ENCODE data around the gene NEK1. TPM values are rescaled to one million over a fixed set of nuclear protein-coding genes. Genes with fewer than 3 reads are reported as not detected.

NEK1 gene
- total and polyA plus RNA-seq, 2 experiments from 2014 or later = 9.3 to 19.5 TPM

DNA sequence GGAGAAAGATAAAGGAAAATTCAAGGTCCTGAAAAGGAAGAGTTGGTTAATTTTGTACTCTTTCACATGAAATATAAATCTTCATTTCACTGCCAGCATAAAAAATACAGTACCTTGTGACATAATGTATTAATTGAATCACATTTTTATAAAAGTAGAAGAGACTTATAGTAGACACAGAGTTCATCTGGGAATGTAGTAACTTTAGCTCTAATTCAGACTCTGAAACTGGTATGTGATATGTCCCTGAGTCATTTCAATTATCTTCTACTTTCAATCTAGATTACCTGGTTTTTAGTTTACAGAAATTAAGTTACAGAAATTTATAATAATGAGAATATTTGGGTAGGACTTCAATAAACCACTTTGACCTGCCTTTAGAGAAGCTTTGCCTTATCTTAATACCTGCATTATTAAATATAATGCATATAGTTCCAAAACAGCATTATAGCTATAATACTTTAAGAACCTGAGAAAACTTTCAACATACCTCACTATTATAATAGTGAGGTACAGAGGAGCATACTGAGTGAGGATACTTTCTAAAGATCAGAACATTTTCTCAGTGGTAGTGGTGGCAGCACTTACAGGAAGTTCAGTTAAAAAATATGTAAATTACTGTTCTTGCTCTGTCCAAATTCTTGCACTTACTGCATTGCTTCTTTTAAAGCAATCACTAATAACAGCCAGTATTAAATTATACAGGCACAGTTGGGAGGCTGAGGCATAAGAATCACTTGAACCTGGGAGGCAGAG is 11.2 kb downstream of the NEK1 start:
- TF ChIP-seq, protein P1, sequence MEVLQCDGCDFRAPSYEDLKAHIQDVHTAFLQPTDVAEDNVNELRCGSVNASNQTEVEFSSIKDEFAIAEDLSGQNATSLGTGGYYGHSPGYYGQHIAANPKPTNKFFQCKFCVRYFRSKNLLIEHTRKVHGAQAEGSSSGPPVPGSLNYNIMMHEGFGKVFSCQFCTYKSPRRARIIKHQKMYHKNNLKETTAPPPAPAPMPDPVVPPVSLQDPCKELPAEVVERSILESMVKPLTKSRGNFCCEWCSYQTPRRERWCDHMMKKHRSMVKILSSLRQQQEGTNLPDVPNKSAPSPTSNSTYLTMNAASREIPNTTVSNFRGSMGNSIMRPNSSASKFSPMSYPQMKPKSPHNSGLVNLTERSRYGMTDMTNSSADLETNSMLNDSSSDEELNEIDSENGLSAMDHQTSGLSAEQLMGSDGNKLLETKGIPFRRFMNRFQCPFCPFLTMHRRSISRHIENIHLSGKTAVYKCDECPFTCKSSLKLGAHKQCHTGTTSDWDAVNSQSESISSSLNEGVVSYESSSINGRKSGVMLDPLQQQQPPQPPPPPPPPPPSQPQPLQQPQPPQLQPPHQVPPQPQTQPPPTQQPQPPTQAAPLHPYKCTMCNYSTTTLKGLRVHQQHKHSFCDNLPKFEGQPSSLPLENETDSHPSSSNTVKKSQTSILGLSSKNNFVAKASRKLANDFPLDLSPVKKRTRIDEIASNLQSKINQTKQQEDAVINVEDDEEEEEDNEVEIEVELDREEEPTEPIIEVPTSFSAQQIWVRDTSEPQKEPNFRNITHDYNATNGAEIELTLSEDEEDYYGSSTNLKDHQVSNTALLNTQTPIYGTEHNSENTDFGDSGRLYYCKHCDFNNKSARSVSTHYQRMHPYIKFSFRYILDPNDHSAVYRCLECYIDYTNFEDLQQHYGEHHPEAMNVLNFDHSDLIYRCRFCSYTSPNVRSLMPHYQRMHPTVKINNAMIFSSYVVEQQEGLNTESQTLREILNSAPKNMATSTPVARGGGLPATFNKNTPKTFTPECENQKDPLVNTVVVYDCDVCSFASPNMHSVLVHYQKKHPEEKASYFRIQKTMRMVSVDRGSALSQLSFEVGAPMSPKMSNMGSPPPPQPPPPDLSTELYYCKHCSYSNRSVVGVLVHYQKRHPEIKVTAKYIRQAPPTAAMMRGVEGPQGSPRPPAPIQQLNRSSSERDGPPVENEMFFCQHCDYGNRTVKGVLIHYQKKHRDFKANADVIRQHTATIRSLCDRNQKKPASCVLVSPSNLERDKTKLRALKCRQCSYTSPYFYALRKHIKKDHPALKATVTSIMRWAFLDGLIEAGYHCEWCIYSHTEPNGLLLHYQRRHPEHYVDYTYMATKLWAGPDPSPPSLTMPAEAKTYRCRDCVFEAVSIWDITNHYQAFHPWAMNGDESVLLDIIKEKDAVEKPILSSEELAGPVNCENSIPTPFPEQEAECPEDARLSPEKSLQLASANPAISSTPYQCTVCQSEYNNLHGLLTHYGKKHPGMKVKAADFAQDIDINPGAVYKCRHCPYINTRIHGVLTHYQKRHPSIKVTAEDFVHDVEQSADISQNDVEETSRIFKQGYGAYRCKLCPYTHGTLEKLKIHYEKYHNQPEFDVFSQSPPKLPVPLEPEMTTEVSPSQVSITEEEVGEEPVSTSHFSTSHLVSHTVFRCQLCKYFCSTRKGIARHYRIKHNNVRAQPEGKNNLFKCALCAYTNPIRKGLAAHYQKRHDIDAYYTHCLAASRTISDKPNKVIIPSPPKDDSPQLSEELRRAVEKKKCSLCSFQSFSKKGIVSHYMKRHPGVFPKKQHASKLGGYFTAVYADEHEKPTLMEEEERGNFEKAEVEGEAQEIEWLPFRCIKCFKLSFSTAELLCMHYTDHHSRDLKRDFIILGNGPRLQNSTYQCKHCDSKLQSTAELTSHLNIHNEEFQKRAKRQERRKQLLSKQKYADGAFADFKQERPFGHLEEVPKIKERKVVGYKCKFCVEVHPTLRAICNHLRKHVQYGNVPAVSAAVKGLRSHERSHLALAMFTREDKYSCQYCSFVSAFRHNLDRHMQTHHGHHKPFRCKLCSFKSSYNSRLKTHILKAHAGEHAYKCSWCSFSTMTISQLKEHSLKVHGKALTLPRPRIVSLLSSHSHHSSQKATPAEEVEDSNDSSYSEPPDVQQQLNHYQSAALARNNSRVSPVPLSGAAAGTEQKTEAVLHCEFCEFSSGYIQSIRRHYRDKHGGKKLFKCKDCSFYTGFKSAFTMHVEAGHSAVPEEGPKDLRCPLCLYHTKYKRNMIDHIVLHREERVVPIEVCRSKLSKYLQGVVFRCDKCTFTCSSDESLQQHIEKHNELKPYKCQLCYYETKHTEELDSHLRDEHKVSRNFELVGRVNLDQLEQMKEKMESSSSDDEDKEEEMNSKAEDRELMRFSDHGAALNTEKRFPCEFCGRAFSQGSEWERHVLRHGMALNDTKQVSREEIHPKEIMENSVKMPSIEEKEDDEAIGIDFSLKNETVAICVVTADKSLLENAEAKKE (CRISPR knock-in tag; IDR thresholded peaks at IDR 0.05) = no peak
- TF ChIP-seq ZNF331 (CRISPR knock-in tag; IDR thresholded peaks at IDR 0.05; ENCODE audit: low read depth) (no peak), POLR2AphosphoS5 (IDR thresholded peaks at IDR 0.05; ENCODE audit: low read depth) (no peak), ZNF114 (CRISPR knock-in tag; IDR thresholded peaks at IDR 0.05) (no peak), NANOG (IDR thresholded peaks at IDR 0.05; ENCODE audit: borderline replicate concordance) (no peak), JUNB (IDR thresholded peaks at IDR 0.05; ENCODE audit: unreplicated experiment) (no peak), STAT1 (IDR thresholded peaks at IDR 0.05; ENCODE audit: unreplicated experiment) (no peak), EZH2 (IDR thresholded peaks at IDR 0.05; ENCODE audit: low read depth, unreplicated experiment) (no peak), EZH2phosphoT487 (IDR thresholded peaks at IDR 0.05; ENCODE audit: unreplicated experiment) (no peak), CREB1 (CRISPR knock-in tag; IDR thresholded peaks at IDR 0.05; ENCODE audit: low read depth) (no peak)
- TF ChIP-seq, protein P2, sequence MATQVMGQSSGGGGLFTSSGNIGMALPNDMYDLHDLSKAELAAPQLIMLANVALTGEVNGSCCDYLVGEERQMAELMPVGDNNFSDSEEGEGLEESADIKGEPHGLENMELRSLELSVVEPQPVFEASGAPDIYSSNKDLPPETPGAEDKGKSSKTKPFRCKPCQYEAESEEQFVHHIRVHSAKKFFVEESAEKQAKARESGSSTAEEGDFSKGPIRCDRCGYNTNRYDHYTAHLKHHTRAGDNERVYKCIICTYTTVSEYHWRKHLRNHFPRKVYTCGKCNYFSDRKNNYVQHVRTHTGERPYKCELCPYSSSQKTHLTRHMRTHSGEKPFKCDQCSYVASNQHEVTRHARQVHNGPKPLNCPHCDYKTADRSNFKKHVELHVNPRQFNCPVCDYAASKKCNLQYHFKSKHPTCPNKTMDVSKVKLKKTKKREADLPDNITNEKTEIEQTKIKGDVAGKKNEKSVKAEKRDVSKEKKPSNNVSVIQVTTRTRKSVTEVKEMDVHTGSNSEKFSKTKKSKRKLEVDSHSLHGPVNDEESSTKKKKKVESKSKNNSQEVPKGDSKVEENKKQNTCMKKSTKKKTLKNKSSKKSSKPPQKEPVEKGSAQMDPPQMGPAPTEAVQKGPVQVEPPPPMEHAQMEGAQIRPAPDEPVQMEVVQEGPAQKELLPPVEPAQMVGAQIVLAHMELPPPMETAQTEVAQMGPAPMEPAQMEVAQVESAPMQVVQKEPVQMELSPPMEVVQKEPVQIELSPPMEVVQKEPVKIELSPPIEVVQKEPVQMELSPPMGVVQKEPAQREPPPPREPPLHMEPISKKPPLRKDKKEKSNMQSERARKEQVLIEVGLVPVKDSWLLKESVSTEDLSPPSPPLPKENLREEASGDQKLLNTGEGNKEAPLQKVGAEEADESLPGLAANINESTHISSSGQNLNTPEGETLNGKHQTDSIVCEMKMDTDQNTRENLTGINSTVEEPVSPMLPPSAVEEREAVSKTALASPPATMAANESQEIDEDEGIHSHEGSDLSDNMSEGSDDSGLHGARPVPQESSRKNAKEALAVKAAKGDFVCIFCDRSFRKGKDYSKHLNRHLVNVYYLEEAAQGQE (IDR thresholded peaks at IDR 0.05; ENCODE audit: unreplicated experiment) = no peak
- TF ChIP-seq, protein P3, sequence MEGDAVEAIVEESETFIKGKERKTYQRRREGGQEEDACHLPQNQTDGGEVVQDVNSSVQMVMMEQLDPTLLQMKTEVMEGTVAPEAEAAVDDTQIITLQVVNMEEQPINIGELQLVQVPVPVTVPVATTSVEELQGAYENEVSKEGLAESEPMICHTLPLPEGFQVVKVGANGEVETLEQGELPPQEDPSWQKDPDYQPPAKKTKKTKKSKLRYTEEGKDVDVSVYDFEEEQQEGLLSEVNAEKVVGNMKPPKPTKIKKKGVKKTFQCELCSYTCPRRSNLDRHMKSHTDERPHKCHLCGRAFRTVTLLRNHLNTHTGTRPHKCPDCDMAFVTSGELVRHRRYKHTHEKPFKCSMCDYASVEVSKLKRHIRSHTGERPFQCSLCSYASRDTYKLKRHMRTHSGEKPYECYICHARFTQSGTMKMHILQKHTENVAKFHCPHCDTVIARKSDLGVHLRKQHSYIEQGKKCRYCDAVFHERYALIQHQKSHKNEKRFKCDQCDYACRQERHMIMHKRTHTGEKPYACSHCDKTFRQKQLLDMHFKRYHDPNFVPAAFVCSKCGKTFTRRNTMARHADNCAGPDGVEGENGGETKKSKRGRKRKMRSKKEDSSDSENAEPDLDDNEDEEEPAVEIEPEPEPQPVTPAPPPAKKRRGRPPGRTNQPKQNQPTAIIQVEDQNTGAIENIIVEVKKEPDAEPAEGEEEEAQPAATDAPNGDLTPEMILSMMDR (conservative IDR thresholded peaks at IDR 0.05; ENCODE audit: low read depth in 2 of 2) = no peak
- TF ChIP-seq, protein P4, sequence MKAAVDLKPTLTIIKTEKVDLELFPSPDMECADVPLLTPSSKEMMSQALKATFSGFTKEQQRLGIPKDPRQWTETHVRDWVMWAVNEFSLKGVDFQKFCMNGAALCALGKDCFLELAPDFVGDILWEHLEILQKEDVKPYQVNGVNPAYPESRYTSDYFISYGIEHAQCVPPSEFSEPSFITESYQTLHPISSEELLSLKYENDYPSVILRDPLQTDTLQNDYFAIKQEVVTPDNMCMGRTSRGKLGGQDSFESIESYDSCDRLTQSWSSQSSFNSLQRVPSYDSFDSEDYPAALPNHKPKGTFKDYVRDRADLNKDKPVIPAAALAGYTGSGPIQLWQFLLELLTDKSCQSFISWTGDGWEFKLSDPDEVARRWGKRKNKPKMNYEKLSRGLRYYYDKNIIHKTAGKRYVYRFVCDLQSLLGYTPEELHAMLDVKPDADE (IDR thresholded peaks at IDR 0.05) = no peak
- H3K27me3 Mint-ChIP-seq (ENCODE audit: insufficient read depth, low read depth, poor library complexity) = no peaks in the 10 kb centered on the region
- H3K9me3 Mint-ChIP-seq = no peaks in the 10 kb centered on the region
- no peaks in the 10 kb centered on the region for H3K4me1 Mint-ChIP-seq
- no peaks in the 10 kb centered on the region; the same call in 1 of the 2 replicates for H3K36me3 ChIP-seq (ENCODE audit: insufficient read depth)
- no peak overlapping the region for H2AFZ ChIP-seq
- no peak for DNase-seq (ENCODE audit: low spot score)
- no peaks in the 10 kb centered on the region for H3K9me2 ChIP-seq (ENCODE audit: insufficient read depth)
- H3K79me2 ChIP-seq (replicated peaks; ENCODE audit: insufficient read depth) = peaks cover under 1% of the 10 kb centered on the region; the same call in 1 of the 2 replicates
- no peak overlapping the region for H3K4me2 ChIP-seq
- no peak overlapping the region for H3K4me3 ChIP-seq
- H3K27ac Mint-ChIP-seq = no peak overlapping the region
- peaks cover 3% of the 10 kb centered on the region; the same call in 2 of the 3 replicates for H3K36me3 Mint-ChIP-seq (ENCODE audit: low read depth)
- H3F3A ChIP-seq (replicated peaks; ENCODE audit: low read depth) = no peaks in the 10 kb centered on the region
- no peaks in the 10 kb centered on the region for H4K20me1 ChIP-seq (replicated peaks; ENCODE audit: insufficient read depth)
- H3K27me3 ChIP-seq (ENCODE audit: insufficient read depth) = no peaks in the 10 kb centered on the region
- no peaks in the 10 kb centered on the region for H3K4me1 ChIP-seq (ENCODE audit: insufficient read depth)
- H3K27ac ChIP-seq (ENCODE audit: low read depth) = no peak overlapping the region
- no peak overlapping the region for H3K4me3 Mint-ChIP-seq
- no peak for ATAC-seq
